Superior temporal gyrus (tissue), 1 donor: ENCODE results near the gene TNRC18.

ENCODE experiments used
- DNase-seq: peaks from one replicate; pipeline ENCODE4 v3.0.0-alpha.2; 2016; ENCODE audit errors: extremely low spot score

The TNRC18 gene

DNA sequence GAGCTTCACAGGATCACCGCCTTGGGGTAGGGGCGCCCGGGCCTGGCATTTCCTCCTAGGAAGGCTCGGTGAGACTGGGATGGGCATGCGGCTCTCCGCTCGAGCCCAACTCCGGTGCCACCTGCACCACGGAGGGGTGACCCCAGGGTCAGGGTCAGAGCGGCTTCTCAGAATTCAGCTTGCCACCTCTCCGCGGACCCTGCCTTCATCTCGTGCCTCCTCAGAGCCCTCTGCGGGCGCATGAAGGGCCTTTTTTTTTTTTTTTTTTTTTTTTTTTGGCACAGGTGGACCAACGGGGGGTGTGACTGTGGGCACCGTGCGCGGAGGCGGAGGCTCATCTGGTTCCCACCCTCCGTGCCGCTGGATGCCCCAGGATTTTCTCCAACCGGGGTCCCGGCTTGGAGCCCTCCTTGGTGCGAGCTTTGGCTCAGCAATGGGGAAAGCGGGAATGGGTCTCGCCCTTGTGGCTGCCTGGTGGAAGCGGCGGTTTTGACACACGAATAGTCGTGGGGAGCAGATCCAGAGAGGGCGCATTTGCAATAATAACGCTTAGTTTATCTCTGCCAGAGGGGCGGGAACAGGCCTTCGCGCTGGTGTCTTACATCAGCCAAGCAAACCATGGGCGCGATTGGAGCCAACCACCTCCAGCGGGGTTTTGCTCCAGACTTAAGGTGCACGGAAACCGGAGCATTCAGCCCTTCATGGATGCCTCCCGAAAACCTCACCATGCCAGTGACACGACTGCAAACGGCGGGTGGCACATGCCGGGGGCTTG, 5.0 kb upstream of the TNRC18 start:
- peak; percentile 76 for DNase-seq

DNA sequence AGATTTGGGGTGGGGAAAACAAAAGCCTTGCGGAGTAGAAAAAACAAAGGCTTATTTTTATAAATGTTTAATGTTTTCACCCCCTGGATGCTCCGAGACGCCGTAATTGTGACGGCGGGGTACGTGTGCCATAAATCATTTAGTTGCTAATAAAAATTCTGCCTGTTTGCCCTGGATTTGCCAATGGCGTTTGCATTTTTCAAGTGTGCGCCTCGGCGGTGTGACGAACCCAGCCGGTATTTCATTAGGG, 2.5 kb upstream of the TNRC18 start:
- no peak for DNase-seq

DNA sequence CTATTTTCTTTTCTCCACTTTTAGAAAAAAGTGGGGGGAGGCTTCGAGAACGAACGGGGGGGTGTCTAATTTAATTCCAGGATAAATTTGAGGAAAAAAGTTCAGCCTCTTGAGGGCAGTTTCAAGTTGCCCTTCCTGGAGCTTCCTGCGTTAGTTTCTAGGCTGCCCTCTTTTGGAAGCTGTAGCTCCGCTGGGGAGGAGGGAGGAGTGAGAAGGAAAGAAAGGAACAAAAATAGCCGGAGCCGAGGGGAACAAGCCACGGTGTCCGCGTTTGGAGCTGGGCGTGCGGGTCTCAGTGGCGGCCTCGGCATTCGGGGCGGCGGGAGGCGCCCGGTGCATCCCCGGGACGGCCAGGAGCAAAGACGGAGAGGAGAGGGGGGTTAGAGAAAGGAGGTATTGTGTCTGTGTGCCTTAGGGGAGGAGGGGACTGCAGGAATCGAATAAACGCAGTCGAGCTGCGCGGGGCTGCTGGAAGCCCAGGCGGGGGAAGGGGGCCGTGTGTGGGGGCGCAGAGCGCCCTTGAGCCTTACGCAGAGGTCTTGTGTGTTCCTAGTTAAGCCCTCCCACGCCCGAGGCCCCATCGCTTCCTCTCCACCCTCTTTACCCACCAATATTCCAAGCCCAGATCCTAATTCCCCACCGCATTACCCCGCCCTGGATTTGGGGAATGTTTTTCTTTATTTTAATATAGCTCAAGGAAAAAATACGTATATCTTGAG, 2.0 kb upstream of the TNRC18 start:
- DNase-seq: peak; percentile 89

DNA sequence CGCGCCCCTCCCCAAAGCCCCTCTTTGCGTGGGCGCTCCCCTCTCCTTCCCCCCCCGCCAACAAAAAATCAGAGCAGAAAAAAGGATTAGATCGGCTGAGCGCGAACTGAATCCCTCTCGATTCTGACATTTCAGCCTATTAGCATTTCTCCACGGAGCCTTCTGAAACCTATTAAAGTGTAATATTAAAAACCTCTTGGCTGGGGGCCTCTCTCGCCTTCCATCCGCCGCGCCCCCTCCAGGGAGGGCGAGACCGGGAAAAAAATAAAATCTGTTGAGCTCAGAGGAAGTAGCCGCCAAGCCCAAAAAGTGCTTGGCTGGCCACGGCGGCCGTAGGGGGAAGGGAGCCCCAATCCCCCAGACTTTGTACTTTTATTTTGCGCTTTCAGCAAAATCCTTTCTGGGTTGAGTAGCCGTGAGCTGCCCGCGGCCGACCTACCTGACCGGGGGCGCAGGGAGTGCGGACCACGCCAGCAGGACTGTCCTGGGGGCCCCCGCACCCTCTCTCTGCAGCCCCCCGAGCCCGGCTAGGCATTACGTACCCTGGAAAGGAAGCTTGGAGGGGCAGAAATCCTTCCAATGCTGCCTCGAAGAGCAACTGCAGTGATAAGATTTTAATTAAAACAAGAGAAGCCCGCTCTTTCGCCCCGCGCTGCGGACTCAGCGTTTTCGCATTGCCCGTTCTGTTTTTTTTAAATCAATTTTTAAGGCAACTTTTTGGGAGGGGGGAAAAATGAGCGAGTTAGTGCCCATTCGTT, 1.3 kb upstream of the TNRC18 start:
- DNase-seq: peak; percentile 68

DNA sequence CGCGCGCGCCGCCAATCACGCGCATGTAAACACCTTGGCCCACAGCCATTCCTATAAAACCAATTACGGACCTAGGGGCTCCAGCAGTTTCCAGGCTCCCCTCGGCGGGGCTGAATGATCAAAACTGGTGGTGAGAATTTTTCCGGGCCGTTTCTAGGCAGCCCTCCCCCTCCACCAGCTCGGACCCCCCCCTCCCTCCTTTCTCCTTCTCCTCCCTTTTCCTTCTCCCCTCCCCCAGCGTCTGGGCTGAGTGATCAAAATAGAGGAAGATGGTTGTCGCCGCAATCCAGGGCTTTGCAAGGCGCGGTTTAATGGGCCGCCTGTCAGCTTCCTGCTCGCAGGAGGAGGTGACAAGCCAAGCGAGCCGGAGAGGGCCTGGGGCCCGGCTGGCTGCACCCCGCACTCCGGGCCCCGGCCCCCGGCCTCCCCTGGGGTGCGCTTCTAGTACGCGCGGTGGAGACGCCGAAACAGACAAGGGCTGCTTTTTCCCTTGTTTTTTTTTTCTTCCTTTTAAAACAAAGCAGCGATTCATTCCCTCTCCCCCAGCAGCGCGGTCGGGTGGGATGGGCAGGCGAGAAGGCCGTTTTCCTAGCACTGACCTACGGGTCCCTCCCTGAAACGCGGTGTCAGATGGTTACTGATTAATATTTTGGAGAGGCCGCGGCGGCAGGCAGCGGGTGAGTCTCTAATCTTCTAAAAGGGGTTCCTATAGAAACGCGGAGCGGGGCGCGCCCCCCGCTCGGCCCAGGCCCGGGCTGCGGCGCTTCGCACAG, 528 bp upstream of the TNRC18 start:
- DNase-seq: peak; percentile 99

DNA sequence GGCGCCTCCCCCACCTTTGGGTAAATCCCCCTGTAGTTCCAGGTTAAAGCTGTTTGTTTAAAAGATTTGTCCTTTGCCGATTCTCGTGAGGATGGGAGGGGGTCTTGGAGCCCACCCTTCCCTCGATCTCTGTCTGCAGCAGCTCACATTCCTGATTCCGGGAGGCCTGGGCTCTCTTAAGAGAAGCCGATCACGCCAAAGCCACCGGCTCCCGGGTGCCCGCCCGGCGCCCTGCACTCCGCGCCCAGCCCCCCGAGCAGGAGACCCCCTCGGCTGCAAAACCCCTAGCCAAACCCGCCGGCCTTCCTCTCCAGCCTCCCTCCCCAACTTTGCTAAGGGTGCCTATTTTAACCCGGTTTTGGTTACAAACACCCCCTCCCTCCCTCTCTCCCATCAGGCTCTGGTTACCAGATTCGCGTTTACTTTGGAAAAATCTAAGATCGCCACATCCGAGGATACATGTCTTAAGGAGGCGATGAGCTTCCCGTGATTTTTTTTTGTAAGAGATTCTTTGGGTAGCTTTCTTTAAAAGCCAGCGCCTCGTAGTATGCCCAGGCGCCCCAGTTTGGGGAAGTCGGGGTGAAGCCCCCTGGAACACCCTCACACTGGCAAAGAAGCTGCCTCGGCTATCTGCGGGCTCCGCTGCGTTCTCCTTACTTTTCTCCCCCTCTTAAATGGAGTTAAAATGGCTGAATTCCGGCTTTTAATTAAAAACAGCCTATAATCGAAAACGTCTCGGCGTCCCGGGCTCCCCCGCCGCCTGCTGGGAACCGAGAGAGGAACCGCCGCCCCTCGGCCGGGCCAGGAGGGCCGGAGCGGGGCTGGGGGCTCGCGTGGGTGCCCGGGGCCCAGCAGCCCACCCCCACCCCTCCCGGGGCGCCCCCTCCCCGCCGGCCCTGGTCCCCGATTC, 983 bp downstream of the TNRC18 start:
- no peak for DNase-seq

DNA sequence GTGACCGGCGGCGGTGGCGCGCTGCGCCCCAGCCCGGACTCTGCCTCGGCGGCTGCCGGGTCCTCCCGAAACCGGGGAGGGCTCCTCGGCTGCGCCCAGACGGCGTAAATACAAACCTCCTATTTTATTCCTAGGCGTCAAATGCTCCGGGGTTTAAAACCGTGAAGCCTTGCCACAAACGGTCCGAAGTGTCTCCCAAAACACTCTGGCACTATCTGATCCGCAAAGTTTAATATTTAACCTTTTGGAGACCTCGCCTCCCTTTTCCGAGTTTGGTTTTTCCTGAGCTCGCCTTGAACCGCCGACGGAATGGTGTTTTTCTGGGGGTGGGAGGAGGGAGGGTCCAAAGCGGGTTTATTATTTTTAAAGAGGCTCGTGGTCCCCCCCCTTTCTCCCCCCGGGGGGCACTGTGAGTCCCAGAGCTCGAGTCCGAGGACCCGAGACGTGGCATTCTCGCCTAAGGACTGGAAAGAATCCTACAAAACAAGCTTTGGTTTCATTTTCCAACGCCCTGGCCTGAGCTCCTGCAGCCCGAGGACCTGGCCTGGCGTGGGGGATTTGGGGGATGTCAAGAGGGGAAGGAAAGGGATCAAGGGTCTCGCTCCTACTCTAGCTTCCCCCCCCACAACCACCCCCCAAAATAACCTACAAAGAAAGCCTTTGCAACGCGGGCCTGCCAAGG, 1.8 kb downstream of the TNRC18 start:
- peak; percentile 66 for DNase-seq

DNA sequence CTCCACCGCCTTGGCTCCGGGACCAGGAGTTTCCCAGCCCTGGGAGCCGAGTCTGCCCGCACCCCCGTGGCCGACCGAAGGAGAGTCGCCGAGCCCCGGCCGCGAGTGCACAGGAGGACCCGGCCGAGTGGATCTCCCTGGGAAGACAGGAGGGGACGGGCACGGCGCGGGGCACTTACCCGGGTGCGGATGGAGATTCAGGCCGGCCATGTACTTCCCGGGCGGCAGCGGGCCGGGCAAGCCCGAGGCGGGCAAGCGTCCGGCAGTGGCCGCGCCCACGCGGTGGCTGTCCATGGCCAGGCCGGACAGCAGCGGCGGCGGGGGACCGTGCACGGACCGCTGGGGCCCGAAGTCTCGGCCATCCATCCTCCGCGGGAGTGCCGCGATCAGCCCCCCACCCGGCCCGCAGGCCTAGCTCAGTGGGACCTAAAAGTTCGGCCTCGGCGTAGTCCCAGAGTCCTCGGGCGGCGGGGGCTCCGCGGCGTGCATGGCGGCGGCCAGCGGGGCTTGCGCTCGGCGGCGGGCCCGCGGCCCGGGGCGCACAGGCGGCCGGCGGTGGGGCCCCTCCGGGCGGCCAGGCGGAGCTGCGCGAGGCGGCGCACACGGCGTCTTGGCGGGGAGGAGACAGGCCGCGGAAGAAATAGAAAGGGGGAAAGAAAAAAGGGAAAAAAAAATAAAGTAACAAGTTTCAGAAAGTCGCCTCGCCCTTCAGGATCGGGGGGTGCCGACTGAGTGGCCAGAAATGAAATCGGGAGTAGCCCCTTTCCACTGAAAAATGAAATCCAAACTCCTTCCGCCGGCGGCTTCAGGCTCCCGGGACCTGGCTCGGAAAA, 2.5 kb downstream of the TNRC18 start:
- DNase-seq: no peak

DNA sequence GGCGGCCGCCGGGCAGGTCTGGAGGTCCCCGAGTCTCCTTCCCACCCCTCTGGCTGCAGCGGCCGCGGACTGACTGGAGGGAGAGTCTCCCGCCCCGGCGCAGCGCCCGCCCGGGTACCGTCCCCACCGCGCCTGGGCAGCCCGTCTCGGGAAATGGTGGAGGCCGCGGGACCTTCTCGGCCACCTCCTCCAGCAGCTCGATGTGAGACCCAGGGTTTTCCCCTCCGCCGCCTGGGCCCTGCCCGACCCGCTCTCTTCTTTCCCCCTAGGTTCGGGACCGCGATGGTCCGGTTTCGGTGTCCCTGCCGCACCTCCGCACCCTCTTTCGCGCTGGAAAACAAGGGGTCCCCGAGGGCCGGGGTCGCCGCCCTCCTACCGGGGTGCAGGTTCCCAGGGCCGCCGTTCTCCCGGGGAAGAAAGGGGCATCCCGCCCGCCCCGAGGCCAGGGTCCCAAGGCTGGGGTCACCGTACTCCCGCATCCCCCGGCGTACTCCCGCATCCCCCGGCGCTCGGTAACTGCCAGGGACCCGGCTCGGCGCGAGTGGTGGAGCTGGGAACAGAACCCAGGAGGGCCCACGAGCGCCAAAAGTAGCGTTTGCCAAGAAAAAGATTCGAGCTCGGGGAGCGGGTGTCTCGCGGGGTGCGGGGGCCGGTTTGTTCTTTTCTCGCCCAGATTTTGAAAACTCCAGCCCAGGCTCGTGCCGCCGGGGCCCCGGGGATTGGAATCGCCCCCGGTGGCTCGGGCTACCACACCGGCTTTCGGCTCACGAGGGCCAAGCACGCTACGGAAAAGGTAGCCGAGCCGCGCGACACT, 3.4 kb downstream of the TNRC18 start:
- DNase-seq: no peak

DNA sequence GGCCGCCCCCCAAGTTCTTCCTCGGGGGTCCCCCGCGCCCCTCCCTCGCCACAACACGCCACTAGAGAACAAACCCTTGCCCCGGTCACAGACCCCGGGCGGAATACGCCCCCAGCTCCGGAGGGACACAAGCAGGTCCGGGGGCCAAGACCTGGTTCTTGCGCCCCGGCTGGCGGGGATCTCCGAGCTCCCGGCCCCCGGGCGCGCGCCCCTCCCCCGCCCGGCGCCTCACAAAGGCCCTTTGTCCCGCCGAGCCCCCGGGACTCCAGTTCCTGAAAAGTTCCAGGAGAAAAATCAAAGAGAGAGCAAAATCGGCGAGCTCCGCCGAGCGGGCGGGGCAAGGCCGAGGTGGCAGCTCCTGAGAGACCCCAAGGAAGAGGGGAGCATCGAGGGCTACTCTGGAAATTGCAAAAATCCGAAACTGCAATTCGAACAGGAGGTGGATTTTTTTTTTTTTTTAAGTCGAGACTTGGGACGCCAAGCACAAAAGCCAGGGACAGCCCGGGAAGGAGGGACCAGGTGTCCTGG, 4.0 kb downstream of the TNRC18 start:
- peak; percentile 42 for DNase-seq

DNA sequence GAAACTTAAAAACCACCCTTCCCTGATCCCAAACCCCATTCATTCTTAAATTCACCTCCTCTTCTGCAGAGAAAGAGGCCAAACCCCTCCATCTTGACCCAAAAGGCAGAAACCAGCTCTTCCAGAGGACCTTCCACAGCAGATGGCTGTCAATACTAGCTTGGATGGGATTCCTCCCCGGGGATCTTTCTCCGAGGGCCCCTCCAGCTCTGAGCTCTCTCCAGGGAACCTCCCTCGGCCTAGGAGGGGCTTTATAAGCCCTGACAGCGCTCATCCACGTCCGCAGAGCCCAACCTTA, 5.4 kb downstream of the TNRC18 start:
- DNase-seq: no peak

DNA sequence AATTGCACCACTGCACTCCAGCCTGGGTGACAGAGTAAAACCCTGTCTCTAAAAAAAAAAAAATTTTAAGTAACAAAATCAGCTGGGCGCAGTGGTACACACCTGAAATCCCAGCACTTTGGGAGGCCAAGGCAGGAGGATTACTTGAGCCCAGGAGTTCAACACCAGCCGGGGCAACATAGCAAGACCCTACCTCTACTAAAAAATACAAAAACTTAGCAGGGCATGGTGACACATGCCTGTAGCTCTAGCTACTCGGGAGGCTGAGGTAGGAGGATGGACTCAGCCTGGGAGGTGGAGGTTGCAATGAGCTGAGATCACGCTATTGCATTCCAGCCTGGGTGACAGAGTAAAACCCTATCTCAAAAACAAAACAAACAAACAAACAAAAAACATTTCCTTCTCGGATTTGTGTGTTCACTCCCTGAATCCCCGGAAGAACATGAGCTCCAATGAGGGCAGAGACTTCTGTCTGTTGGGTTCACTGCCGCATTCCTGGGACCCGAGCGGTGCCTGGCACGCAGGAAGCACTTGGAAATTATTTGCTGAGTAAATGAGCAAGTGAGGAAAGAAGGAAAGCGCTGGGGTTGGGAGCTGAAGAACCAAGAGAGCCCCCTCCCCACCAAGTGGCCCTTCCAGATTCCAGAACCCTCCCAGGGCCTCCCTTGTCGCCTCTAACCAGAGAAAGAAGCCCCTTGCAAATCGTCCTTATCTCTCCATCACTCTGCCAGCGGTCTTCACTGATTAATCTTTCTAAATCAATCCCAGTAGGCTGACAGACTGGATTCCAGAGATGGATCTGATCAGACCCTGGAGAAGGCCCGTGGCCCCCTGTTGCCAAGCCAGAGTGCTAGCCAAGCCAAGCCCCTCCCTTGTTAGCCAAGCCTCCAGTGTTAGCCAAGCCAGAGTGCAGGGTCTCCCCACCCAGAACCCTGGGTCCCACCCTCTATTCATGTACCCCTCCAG, 6.2 kb downstream of the TNRC18 start:
- no peak for DNase-seq

DNA sequence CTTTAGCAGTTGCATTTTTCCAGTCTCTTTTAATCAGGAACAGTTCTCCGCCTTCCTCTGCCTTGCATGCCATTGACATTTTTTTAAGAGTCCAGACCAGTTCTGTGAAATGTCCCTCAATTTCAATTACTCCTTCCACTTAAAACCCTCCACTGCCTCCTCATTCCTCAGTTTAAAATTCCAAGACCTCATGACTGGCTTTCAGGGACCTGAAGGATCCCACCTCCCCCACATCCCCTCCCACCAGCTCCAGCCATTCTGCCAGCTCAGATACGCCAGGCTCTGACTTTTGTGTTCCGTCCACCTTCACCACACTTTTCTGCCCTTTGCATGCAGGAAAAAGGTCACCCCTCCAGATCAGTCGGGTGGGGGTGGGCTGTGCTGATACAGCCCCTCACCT, 8.7 kb downstream of the TNRC18 start:
- DNase-seq: no peak

DNA sequence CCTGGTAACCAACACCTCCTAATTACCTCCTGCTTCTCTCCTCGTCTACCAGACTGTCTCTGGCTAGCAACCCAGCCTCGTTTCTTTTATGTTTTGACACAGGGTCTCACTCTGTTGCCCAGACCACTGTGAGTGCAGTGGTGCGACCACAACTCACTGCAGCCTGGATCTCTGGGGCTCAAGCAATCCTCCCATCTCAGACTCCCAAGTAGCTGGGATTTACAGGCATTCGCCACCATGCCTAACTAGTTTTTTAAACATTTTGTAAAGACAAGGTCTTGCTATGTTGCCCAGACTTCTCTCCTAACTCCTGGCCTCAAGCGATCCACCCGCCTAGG, 10.2 kb downstream of the TNRC18 start:
- DNase-seq: no peak

DNA sequence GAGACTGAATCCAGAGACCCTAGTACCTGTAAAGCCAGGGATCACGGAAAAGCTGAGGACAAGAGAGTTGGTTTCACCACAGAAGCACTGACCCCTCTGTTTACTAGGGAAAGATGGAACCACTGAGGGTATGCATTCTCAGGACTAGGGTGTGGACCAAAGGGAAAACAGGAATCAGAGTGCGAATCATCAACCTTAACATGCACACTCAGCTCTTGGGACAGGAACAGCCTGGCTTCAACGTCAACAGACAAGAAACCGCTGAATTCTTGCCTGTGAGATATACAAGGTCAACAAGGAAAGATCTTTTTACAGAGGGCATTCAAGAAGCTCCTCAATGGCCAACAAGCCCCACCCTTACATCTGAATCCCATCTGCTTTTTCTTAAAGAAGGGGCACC, 14.9 kb downstream of the TNRC18 start:
- no peak for DNase-seq

DNA sequence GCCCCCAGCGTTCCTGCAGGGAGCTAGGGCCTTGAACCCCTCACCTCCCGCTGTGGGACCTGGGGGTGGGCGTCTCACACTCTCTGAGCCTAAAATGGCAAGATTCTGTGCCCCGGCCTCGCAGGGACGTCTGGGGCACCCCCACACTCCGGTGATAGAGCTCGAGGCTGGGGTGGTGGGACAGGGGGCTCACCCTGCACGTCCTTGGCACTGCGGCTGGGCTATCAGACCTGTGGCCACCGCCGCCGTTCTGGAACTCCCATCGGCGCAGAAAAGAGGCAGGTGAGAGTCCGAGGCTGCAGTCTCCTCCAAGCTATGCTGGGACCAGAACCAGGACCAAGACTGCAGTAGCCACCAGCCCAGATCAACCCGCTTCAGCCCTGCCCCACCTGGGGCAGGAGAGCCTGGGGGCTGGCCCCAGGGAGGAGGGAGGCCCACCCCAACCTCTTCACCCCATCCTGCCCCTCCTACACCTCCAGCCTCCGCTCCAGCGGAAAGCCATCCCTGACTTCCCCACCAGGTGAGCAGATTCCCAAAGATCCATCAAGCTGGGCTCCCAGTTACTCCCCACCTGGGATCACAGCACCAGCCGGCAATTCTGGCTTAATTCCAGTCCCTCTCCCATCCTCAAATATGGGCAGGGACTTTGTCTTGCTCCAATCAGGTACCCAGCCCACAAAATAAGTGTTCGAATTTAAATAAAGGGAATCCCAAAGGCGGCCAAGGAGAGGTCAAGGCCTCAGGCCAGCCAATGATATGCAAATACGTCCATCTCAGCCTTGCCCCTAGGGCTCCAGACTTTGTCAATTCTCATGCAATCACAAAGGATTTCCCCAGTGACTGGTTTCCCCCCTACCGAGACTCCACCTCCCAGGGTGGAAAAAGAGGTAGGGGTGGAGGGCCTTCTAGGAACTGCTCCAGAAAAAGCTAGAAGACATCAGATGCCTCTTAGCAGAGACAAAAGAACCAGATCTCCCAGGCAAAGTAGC, 16.4 kb downstream of the TNRC18 start:
- no peak for DNase-seq
